NCI-H1105 (cell line): ENCODE measurements around the gene AGBL4.

Experiments used
- DNase-seq: peaks from one replicate; lab custom pipeline; 2025; lab: John Stamatoyannopoulos, UW

Gene AGBL4

GRCh38 chr1:48765335-48765734, 1258.4 kb downstream of the AGBL4 start:
- no peak for DNase-seq

DNA sequence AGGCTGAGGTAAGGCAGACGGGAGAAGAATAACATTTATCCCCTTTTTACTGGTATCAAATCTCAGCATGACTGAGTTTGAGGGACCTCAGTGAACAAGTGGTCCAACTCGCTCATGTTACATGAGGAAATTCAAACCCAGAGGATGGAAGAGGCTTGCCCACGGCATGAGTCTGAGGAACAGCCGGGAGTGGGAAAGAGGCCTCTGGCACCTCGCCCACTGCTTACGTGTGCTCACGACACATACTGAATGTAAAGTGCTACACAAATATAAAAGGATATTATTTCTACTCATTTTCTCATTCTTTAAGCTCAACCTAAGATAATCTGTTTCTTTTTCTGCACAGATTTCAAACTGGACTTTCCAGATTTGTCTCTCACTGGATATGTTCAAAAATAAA, 1261.8 kb downstream of the AGBL4 start:
- DNase-seq, result no peak

DNA sequence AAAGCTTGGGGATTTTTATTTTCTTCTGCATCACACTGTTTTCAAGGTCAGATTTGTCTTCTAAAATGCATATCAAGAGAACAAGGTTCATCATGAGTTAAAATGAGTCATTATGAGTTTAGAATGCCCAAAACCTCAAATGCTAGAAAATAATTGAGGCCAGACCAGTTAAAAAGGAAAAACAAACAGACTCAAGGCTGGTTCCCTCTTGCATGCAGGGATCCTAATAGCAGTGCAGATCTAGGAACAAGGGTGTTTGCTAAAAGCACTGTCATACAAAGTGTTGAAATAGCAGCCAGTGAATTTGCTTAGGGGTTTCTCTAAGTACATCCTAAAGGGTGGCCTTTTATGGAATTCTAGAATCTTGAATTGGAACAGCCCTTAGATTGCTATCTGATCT, 1262.3 kb downstream of the AGBL4 start:
- no peak for DNase-seq

GRCh38 chr1:48760857-48761256, 1262.9 kb downstream of the AGBL4 start:
- DNase-seq, result no peak

DNA sequence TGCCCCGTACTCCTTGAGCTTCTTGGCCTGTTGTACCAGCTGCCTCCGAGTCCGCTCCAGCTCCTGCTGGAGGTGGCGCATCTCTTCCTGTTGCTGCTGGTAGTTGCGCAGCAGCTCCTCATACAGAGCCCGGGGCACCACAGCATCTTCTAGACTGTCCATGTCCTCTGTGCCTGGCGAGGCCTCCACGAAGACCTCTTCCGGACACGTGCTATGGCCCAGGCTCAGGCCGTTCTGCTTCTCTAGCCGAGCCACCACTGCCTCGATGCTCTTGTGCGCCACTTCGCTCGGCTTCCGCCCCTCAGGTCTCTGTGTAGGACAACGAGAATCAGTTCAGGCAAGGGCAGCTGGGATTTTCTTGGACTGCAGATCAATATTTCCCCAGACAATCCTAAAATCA, 1264.8 kb downstream of the AGBL4 start:
- DNase-seq, result no peak

DNA sequence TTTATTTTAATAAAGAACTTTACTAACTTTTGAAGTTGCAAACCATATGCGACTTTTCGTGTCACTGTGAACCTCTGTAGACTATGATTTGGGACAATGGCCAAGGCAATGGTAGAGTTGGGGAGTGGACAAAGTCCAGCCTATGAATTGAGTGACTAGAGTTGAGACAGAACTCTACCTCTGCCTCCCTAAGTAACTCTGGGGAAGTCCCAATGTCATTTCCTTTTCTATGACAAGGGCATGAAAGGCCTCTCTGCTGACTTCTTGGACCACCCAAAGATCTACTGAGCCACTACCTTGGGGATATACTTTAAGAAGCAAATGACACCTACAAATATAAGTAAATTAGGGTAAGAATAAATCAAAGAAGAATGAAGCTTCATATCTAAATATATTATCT, 1266.4 kb downstream of the AGBL4 start:
- no peak for DNase-seq

- DNase-seq, result no peak
Measured at GRCh38 chr1:48756683-48757316, 1267.0 kb downstream of the AGBL4 start.

DNA sequence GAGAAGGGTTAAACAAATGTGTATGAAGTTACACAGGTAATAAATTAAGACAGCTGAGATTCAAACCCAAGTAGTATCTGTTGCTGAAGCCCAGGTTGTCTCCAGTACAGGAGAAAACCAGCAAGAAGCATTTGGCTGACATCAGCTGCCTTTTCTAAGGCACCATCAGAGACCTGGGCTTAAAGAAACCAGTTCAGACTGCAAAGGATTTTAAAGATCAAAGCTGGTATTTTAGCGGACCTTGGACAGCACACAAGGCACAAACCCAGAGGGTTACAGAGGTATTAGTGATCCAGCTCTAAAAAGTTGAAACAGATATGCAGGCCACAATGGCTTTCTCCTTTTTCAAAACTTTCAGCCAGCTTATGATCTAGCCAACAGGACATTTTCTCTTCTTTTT, 1270.5 kb downstream of the AGBL4 start:
- no peak for DNase-seq

- DNase-seq, result no peak
Measured at GRCh38 chr1:48750109-48750508, 1273.6 kb downstream of the AGBL4 start.

GRCh38 chr1:48749068-48749467, 1274.7 kb downstream of the AGBL4 start:
- no peak for DNase-seq

GRCh38 chr1:48746906-48747305, 1276.8 kb downstream of the AGBL4 start:
- DNase-seq, result no peak

GRCh38 chr1:48744032-48744431, 1279.7 kb downstream of the AGBL4 start:
- no peak for DNase-seq

DNA sequence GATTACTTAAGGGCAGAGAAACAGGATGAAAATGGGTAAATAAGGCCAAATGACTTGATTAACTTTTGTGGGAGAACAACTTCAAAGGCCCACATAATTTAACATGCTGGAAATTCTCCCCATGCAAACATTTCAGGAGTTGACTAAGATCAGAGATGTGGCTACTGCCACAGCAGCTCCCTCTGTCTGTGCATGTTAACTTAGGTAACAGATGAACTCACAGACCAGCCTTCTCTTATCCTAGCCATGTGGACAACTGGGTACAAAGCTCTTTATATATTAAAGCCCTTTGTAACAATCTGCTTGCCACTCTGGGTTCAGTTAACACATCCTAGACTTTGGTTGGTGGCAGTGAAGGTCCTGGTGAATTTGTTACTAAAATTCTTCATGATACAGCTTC, 1280.3 kb downstream of the AGBL4 start:
- no peak for DNase-seq

DNA sequence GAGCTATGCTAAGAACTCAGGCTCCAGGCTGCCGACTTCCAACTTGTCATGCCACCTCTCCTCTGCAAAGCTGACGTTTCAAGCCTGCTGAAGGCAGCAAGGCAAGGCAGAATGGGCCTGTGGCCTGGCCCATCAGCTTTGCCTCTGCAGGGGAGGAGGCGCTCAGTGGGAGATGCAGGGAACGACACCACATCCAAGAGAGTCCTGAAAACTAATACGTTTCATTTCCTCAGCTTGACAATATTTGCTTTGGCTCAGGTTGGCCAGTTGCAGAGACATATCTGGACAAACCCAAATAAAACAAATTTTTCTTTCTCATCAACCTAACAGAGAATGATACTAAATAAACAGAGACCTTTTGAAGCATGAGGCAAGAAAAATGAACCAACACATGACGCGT, 1282.4 kb downstream of the AGBL4 start:
- no peak for DNase-seq

- no peak for DNase-seq
Measured at GRCh38 chr1:48740621-48741020, 1283.1 kb downstream of the AGBL4 start.

- no peak for DNase-seq
Measured at GRCh38 chr1:48739091-48739490, 1284.7 kb downstream of the AGBL4 start.

DNA sequence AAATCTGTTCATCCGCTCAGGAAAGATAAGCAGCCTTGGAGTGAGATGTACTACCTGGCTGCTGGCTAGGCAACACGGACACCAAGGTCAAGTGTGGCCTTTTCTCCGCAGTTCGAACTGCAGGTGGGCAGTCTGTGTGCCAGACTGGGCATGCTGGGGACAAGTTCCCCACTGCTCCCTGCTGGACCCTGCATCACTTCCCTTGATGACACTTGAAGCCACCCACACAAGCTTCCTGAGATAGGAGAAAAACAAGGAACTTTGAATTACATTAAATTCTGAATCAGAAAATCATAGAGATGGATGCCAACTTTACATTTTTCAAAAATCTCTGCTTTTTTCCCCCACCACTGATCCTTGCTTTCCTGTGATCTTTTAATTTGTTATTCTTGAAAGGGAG, 1285.4 kb downstream of the AGBL4 start:
- DNase-seq, result no peak

DNA sequence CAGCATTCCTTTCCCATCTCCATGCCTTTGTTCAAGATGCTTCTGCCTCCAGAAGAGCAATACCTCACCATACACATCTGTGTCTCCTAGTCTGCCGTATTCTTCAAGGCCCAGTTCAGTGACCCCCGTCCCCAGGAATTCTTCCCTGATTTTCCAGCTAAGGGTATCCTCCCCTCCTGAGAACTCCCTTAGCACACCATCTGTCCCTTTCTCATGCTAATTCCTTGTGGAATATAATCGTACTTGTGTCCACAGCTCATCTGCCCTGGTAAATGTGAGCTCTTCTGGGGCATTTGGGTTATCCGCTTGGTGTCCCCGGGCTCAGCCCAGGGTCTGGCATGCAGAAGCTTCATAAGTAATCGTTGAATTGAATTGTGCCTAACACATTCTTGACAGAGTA, 1288.0 kb downstream of the AGBL4 start:
- DNase-seq, result no peak

DNA sequence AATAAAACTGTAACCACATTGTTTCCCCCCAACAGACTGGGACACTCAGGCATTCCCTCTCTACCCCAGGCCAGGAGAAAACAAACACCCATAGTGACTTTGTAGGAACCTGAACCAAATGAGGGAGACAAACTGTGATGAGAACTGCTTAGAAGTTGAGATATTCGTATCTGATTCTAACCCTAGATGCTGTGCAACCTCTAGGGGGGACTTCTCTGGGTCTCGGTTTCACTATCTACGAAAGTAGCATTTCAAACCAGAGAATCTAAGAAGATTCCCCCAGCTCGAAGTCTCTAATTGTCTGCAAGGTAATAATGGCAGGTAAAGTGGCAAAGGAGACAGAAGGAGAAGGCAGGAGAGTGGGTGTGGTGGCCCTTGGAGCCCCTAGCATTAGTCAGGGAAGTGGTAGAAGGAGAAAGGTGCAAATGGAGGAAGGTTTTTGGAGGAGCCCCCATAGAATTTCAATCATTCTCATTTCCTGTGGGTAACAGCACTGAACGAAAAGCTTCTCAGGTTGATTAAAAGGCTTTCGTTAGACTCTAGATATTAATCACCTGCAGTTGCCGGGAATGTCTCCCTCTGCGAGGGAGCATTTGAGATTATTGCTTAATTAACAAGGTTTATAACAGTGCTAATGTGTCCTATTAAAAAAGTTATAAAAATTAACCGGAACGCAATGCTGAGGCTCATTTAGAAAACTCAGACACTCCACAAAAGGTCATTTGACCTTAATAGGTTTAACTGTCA, 1293.4 kb downstream of the AGBL4 start:
- no peak for DNase-seq

DNA sequence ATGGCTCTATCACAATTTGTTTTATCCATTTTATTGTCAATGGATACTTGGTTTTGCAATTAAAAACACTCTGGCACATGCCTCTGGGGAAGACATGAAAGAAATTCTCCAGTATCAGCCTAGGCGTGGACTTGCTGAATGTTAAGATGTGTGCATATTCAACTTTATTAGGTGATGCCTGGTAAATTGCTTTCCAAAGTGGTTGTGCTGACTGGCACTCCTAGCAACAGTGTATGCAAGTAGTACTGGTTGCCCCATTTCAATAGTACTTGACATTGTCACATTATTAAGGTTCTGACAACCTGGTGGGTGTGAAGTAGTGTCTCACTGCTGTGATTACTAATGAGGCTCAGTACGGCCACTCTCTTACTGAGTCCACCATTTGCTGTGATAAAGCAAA, 1295.2 kb downstream of the AGBL4 start:
- DNase-seq, result no peak

DNA sequence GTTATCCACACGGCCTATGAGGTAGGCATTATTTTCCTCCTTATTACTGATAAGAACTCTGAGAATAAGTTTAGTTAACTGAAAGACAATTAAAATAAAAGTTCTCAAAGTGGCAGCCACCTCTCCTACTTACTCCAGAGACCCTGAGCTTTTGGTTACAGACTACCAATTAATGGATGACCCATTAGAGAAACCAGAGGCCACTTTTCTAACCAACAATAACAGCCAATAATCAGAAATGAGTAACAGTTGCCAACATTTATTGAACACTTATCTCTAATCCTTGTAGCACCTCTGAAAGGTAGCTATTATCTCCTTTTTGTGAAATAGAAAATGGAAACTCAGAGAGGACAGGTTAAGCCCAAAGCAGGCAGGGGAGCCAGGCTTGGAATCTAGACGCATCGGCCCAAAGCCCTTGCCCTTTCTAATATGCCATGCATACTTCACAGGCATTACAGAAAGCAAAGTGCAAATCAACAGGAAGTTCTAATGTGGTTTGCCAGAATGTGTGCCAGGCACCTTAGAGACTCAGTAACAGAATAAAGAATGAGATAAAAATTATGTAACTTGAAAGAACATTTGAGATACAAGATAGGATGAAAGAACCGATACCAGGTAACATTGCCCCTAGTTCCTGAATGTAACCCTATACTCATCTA, 1297.1 kb downstream of the AGBL4 start:
- DNase-seq, result no peak

DNA sequence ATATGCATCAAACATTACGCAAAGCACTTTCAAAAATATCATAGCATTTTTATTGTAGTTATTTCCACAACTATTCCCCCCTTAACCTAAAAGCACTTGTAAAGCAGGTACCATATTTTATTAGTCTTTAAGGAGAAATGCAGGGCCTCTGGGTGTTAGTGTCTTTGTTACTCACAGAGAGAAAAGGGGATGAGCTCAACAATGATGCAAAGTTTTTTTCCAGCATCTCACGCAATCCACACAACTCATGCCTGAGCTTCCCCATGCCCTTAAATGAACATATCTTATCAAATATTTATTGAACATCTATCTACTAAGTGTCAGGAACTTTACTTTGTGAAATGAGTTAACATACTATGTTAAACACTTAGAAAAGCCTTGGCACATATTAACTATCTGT, 1297.6 kb downstream of the AGBL4 start:
- DNase-seq, result no peak

- no peak for DNase-seq
Measured at GRCh38 chr1:48725341-48726046, 1298.3 kb downstream of the AGBL4 start.
